HG03025 (cell line): ENCODE measurements around the gene TRIM51.
"Not testable (repeated sequence)": the region's sequence is repeated elsewhere in the genome, so short reads cannot be mapped to it uniquely, and the experiment has no call there.

Experiments
- ATAC-seq: cut with Tn5 transposase; IDR thresholded peaks from one replicate; pipeline ENCODE4 v1.9.1; 2021; ENCODE audit warnings: mild to moderate bottlenecking, moderate library complexity; ENCODE audit not compliant: unreplicated experiment, low FRiP score

TRIM51 gene

GRCh38 chr11:55882997-55883396 lies at the start of gene TRIM51:
Gene TRIM51, plus strand, starts transcription at chr11:55883297. Its CDS starts 2,132 bp downstream, at chr11:55885429.
- ATAC-seq = not testable (repeated sequence)

DNA sequence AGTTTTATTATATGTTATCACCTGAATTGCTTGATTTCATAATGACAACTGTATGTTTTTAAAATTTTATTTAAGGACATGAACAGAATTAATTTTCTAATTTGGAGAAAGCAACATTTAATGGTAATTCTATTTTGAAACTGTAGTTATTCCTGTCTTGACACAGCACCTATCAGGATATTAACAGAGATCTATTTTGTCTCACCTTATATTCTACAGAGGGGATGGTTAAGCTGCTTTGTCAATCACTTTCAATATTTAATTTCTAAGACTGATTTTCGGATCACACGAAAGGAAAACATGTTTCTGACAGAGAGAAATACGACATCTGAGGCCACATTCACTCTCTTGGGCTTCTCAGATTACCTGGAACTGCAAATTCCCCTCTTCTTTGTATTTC lies 44.6 kb upstream of the TRIM51 start, which contains the start of gene OR5D16:
TSS of gene OR5D16 (plus strand) at position 301 of the 400 bp plus-strand sequence. CDS start at position 301, 0 bp downstream.
- no peak for ATAC-seq

DNA sequence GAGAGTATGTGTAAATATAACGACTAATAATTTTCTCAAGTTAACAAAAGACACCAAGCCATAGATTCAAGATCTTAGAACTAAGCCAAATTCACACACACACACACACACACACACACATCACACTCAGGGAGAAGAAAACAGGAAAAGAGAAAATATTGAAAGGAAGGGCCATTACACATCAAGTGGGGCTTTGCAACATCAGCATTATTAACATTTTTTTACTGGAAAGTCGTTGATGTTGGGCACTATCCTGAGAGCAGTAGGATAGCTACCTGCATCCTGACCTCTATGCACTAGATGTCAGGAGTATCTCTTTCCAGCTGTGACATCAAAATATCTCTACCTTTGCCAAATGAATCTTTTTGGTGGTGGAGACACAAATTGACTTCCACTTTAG lies 35.6 kb upstream of the TRIM51 start:
- no peak for ATAC-seq

DNA sequence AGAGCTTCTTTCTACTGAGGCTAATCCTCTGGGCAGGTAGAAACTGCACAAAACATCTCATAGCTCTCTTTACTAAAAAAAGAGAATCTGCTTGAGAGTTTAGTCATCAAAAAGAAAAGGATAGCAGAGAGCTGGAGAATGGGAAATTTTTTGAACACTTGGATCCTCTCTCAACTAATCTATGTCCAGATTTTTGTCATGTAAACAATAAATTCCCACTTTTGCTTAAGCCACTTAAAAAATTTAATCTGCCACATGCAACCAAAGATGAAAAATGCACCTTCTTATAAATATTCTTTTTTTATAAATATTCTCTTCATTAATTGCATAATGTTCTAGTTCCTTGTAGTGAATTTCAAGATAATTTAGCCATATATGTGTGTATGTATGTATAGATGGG lies 34.1 kb upstream of the TRIM51 start:
- ATAC-seq = no peak

DNA sequence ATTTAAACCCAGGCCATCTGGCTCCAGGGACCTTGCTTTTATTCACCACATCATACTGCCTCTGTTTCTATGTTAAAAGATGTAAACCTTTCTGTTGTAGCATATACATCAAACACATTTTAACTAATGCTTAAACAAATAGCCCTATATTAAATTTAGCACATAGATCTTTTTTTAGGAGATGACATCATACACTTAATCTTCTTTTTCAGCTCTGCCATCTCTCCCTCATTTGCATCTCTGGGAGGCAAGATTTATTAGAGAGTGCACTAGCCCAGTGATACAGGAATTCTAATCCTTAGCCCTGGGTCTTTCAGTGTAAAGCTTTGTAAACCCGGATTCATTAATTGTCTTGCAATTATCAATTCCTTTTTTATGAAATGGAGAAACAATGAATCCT lies 31.0 kb upstream of the TRIM51 start:
- no peak for ATAC-seq

- ATAC-seq = no peak
Measured at GRCh38 chr11:55854704-55855103, 28.4 kb upstream of the TRIM51 start.

DNA sequence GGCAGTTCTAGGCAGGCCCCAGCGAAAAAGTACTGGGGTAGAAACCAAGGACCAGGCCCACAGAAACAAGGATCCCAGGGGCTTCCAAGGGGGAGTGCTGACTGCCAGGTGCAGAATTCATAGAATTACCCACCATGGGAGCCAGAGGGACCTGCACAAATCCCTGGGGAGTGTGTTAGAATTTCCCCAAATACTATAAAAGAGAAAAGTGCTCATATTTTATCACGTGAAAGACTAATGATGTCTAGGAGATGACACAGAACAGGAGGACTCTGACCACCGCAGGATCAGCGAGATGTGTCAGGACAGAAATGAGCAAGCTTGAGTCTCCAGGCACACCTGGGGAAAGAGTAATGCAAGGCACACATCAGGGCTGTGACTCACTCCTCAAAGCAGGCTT lies 15.7 kb upstream of the TRIM51 start:
- not testable (repeated sequence) for ATAC-seq

DNA sequence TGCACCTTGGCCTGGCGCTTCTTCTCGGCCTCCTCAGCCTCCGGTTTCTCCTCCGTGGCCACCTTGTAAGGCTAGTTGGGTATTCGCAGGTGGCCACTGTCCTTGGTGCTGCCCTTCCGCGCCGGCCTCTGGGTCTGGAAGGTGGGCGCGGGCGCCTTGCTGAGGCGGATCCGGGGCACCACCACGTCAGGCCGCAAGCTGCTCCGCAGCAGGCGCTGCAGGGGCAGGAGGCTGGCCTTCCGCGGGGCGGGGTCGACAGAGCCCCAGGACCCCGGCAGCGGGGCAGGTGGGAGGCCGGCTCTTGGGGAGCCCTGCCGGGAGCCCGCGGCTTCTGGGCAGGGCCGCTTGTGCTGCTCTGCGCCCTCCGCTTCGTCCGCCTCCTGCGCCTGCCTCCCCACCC lies 10.4 kb upstream of the TRIM51 start:
- ATAC-seq = not testable (repeated sequence)

DNA sequence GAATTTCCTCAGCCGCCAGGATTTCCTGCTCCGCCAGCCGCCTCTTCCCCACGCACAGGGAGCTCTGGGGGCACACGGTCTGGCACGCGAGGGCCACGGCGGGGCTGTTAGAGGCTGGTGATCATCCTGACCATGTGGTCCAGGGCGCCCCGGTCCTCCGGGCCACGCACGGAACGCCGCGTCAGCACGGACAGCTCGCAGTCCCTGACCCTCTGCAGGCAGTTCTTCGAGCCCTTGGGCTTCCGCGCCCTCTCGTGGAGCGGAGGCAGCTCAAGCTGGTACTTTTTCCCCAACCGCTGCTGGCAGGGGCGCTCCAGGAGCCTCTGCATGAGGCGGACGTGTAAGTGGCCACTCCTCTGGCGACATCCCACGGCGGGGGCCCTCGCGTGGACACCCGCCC lies 10.0 kb upstream of the TRIM51 start:
- ATAC-seq = not testable (repeated sequence)

DNA sequence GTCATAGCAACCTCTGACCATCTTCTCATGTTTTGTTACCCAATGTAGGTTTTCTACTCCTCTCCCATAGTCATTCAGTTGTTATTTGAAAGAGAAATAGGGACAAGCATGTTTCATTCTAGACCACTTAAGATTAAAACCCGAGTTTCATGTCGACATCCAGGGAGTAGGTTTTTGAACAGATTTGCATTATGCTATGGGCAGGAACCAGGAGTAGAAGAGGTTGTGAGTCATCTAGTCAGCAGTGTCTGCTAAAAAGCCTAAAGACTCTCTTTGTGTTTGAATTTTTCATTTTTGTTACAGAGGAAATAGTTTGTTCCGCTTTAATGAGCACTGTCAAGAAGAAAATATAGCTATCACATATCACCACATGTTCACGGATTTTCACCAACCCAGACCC lies 1.9 kb downstream of the TRIM51 start:
- not testable (repeated sequence) for ATAC-seq

DNA sequence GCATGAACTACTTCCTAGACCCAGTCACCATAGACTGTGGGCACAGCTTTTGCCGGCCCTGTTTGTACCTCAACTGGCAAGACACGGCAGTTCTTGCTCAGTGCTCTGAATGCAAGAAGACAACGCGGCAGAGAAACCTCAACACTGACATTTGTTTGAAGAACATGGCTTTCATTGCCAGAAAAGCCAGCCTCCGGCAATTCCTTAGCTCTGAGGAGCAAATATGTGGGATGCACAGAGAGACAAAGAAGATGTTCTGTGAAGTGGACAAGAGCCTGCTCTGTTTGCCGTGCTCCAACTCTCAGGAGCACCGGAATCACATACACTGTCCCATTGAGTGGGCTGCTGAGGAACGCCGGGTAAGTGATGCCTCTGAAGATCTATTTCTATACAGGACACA lies 2.4 kb downstream of the TRIM51 start:
- not testable (repeated sequence) for ATAC-seq

- no peak for ATAC-seq
Measured at GRCh38 chr11:55895216-55895615, 12.1 kb downstream of the TRIM51 start.

DNA sequence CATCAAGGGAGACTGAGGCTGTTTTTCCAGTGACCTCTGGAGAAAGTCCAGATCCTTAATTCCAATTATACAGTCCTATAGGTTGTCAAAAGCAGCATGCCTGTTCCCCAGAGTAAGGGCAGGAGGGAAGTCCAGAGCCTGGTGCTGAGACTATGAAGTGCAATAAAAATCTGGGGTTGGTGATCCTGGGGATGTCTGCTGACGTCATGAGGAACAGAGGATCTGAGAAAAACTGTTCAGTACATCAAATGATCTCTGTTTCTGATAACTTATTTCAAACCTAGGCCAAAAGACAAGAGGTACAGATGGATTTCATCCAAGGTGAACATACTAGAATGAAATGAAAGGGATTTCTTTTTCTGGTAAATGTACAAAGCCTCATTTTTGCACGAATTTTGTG lies 19.2 kb downstream of the TRIM51 start:
- ATAC-seq = no peak

GRCh38 chr11:55914482-55914881 lies 31.4 kb downstream of the TRIM51 start, which contains the start of gene OR5W2:
Gene OR5W2, minus strand, starts transcription at chr11:55914582. Its CDS starts 0 bp downstream, at chr11:55914582.
- ATAC-seq = no peak

DNA sequence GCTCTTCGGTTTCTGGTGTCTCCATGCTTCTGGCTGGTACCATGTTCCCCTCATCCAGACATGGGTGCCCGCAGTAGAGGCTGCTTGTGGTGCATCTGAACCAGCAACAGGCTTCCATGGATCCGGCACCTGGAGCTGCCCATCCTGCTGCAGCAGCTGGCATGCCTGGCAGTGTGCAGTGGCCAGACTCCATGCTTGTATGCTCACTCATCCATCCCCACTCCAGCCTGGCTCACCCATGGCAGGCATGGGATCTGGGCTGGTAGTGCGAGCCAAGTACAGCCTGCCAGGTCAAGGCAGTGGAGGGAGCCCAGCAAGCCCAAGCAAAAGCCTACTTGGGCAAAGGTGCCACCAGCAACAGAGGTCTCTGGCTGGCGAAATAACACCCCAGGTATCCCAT lies 37.4 kb downstream of the TRIM51 start:
- ATAC-seq = no peak

- no peak for ATAC-seq
Measured at GRCh38 chr11:55936300-55936699, 53.2 kb downstream of the TRIM51 start, which contains the start of gene OR5I1. Gene OR5I1, minus strand, starts transcription at chr11:55936400. Its CDS starts 0 bp downstream, at chr11:55936400.
